ENCODE data around the gene SULF2.

SULF2 gene

GRCh38 chr20:47760686-47761481, 24.4 kb downstream of the SULF2 start:
- DNase-seq, result no peak

DNA sequence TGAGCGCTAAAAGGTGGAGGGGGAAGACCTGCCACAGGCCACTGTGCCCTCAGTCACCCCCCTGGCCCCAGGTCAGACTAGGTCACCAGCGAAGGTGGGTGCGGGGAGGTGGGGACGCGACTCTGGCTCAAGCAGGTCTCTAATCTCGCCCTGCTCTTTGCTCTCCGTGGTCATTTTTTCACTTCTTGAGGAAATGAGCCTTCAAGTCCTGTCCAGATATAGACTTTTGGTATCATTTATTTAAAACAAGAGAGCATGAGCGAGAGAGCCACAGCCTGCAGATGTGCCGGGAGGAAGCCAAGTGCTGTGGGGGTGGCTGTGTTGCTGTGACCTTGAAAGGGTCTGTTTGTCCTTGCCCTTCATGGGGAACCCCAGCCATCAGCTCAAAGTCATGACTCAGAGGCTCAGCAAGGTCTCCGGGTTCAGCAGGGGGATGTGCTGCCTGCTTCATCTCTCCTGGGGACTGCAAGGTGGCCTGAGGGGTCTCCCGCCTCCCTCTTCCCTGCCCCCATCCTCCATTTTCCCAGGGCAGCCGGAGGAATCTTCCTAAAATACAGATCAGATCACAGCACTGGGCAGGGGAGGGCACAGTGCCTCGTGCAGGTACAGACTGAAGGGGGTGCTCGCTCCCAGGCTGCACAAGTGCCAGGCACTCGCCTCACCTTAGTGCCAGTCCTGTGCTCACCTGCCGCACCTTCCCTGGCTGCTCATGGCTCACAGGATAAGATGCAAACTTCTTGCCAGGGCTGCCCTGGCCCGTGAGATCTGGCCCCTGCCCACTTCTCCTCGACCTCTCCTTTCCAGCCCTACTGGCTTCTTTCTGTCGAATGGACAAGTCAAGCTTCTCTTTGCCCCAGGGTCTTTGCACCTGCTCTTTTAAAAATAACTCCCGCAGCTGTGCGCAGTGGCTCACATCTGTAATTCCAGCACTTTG, 26.5 kb downstream of the SULF2 start:
- no peak for DNase-seq

DNA sequence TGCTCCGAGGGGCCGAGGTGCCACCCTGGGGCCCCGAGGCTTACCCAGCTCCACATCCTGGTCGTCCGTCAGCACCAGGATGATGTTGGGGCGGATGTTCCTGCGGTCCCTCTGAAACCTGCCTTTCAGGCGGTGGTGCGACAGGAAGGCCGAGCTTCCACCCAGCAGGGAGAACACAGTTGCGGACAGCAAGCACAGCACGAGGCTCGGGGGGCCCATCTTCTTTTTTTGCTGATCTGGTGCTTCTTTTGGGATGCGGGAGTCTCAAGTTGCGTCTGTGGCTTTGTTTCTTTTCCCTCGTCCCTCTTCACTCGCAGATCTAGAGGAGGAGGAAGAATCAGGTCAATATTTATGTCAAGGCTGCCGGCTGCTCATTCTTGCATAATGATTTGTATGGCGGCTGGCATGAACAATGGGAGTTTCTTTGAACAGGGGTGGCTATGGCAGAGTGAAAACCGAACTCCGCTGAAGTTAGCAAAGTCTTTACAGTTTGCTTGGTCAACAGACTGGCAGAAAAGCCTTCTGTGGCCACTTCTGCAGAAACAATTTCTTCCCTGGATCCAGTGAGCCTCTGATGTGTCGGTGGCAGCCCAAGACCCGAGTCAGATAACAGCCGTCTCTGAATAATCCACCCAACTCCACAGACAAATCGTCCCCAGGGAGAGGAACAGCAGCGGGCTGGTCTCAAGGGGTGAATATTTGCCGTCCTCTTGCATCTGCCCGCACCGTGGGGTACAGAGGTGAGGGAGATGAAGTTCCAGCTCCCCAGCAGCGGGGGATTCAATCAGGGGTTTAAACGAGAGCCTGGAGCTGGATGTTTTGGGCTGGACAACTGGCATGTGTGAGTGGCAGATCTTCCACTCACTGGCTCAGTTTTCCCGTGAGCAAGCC, 27.9 kb downstream of the SULF2 start:
- no peak for DNase-seq

DNA sequence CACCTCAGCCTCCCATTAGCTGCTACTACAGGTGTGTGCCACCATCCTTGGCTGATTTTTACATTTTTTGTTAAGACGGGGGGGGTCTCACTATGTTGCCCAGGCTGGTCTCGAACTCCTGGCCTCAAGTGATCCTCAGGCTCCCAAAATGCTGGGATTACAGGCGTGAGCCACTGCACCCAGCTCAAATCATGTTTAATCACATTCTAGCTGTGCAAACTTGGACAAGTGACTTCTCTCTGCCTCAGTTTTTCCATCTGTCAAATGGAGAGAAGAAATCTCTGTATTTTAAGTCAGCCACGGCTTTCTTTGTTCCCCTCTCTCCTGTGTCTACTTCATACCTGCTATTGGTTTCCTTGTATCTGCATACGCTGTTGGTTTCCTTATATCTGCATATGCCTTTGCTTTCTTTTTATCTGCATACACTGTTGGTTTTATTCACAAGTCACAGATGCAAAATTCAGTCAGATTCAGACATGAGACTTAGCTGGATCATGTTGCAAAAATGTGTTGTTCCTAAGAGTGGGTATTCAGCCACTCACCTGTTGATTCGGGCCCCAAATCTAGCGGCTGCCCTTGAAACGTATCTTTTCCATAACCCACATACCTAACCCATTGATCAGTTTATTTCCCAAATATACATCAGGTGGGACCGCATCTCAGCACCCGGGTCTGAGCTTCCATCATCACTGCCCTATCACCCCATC, 30.2 kb downstream of the SULF2 start:
- DNase-seq, result no peak

GRCh38 chr20:47754388-47754715, 30.9 kb downstream of the SULF2 start:
- no peak for DNase-seq

DNA sequence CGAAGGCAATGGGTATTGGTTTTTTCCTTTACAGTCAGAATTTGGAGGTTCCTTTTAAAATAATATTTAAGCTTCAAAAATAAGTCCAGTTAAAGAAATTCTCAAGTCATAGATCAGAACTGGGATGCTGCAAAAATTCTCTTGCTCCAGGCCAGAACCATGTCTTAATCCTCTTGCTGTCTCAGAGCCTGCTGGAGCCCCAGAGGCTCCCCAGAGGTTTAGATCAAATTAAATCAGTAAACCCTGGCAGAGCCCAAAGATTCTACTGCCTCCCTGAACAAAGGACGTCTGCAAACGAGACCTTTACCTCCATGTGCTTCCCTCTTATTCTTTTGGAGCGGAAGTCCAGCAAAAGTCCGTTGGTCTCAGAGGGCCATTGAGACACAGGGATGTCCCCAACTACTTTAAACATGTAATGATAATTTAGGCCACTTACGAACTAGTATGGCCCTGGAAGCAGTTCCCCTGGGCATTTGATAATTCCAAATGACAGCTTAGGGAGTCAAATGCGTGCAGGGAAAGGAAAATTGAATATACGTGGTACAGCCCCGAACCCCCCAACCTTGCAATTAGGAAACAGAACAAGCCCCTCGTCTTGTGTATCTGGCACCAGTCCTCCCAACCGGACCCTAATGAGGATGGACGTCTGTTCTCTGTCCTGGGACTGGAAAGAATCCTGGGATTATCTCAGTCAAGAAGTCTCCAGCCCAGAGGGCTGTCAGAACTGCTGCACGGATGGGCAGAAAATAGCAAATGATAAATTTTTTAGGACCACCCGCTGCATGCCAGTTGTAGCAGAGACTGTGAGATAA, 31.5 kb downstream of the SULF2 start:
- DNase-seq, result no peak

- DNase-seq, result no peak
Measured at GRCh38 chr20:47751449-47751848, 33.8 kb downstream of the SULF2 start.

- DNase-seq, result peak; percentile 87
Measured at GRCh38 chr20:47749339-47749738, 35.9 kb downstream of the SULF2 start.

DNA sequence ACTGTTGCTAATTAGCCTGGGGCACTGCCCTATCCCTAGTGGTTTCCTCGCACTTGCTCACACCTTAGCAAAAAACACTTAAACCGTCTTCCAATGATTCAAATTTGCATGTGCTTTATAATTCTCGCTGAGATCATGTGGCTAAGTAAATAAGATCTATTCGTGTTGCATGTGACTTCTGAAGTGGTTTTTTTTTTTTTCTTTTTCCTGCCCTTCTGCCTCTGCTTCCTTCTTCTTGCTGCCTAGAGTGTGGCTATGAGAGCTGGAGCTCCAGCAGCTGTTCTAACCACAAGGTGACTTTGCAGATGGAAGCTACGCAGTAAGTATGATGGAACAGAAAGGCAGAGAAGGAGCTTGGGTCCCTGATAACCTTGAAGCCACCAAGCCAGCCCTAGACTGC, 36.5 kb downstream of the SULF2 start:
- peak; percentile 17 for DNase-seq

DNA sequence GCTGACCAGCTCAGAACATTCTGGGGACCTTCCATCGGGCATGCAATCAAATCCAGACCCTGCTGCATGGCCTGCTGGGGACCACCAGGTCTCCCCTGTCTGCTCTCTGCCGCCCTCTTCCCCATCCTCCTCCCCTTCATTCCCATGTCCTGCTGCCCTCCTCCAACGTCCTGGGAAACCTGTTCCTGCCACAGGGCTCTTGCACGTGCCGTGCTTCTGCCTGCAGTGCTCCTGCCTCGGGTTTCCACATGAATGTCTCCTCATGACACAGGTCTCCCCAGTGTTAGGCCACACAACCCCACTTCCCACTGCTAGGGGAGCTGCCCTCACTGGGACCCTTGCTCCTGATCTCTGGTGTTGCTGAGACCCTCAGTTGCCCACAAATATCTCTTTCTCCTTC, 37.2 kb downstream of the SULF2 start:
- no peak for DNase-seq

DNA sequence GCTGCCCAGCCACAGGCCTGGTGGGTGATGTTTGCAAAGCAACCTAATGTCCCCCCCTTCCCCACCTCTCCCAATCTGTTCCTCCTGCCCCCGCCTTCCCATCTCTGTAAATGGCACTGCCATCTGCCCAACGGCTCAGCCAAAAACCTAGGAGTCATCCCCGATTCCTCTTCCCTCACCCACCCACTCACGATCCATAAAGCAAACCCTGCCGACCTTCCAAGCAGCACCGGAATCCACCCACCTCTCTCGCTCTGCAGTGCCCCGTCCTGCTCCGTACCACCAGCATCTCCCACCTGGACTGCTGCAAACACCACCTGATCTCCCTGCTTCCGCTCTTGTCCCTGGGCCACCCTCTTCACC, 37.6 kb downstream of the SULF2 start:
- DNase-seq, result peak; percentile 22

DNA sequence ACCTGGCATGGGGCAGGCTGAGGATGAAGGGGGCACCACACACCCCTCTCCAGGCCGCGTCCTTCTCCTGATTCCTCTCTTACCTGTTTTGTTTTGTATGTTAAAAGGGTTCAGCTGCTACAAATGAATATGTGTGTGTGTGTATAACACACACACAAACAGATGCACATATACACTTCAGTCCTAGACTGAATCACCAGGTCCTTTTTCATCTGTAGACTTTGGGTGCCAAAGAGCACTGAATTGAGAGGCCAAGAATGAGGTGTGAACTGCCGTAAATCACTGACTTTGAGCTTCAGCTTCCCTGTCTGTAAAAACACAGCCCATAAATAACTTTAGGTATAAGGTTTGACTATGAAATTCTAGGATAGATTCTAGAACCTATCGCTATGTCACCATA, 40.5 kb downstream of the SULF2 start:
- no peak for DNase-seq

DNA sequence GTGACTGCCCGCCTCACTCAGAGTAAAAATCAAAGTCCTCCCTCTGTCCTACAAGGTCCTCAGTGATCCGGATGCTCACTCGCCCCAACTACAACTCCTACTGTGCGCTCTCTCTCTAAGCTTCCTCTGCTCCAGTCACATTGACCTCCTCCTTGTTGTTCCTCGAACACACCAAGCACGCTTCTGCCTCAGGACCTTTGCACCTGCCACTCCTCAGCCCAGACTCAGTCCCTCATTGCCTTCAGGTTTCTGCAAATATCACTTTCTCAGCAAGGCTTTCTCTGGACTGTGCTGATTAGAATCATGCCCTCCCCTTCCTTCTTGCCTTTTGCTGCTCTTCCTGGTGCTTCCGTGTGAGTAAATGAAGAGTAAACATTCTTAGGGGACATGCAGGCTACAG, 41.6 kb downstream of the SULF2 start:
- no peak for DNase-seq

DNA sequence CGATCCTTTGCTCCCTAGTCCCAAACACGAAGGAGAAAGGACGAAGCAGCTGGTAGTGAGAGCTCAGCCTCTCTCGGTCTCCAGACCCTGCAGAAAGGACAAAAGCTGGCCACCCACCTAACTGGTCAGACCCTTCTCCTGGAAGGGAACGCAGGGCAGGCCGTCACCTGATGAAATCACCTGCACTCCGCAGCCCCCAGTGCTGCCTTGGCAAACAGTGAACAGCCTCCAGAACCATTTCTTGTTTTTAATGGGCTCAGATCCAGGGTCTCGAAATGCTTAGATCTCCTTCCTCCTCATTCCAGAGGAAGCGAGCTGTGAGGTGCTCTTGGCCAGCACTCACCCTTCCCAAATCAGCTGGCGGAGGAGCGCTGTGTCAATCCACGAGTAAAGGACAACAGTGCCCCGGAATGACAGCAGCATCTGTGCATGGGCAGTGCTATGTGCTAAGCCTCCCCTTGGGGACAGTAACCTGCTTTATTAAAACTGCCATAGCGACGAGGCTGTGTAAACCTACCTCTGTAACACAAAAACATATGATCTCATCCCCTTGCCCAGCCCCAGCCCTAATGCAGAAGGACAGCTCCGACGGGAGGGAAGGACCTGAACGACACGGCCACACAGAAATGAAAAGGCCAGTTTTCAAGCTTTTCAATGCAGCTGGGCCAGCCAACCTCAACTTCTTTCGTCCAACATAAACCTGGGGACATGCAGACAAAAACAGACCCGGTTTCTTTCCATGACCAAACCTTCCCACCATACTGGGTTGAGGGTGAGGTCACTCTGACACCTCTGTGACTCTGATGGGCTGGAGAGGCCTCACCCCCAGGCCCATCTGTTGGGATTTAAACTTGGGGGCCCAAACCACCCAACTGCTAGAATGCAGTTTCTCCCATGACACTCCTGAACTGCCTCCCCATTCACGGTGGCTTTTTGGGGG, 43.3 kb downstream of the SULF2 start:
- peak; percentile 34 for DNase-seq

DNA sequence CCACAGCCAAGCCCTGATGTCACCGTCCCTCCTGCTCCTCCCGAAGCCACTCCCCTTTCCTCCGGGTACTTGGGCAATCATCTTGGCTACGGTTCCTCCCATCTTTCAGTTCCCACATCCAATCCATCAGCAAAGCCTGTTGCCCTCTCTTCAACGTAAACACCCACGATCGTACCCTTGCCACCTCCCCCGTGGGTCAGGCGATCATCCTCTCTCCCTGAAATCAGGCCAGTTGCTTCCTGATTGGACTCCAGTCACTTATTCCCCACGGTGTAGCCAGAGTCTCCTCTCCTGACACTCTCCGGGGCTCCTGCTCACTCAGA, 44.5 kb downstream of the SULF2 start:
- DNase-seq, result no peak

- DNase-seq, result no peak
Measured at GRCh38 chr20:47740121-47740861, 45.0 kb downstream of the SULF2 start.

GRCh38 chr20:47737923-47738322, 47.4 kb downstream of the SULF2 start:
- DNase-seq, result no peak

- no peak for DNase-seq
Measured at GRCh38 chr20:47736570-47737152, 48.6 kb downstream of the SULF2 start.

Measured in NCI-H524 treated with DMSO at 0.1 percent for 48 hours (cell line).